ENCODE measurements around the gene NBAS.
"Not testable (repeated sequence)": the region's sequence is repeated elsewhere in the genome, so short reads cannot be mapped to it uniquely, and the experiment has no call there.

Gene NBAS

DNA sequence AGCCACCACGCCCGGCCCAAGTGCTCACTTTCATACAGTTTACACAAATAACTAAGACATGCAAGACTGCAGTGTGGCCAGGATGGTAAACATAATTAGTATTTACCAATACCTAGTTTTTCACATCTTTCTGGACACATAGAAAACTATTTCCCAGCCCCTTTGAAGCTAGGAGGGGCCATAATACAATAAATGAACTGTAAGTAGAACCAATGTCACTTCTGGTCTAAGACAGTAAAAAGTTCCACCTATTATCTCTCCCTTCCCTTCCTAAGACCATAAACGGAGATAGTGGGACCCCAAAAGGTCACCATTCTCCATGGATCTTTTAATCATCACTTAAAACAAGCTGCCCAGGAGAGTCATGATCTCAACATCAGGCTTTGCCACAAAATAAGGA, 51.0 kb downstream of the NBAS start:
- no peak for DNase-seq (ENCODE audit: extremely low read depth, insufficient read length)
- no peaks in the 10 kb centered on the region for H3K27me3 ChIP-seq (replicated peaks; ENCODE audit: control insufficient read depth, insufficient read depth, low read length)
- no peak overlapping the region for H3K4me3 ChIP-seq (replicated peaks; ENCODE audit: low read depth, low read length)

DNA sequence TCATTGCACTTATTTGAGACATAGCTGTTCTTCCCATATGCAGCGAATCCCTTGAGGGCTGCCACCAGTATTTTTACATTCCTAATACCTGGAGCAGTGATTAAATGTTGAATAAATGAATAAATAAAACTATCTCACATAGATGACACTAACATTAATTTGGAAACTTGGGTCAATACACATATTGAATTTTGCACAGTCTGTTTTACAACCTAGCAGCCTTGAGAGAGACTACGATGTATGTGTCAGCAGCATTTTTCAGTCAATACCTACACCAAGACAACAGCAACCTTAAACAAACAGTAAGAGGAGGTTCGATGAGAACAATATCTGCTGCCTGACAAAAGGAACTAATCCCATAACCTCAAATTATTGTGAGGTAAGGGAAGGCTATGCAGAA, 53.4 kb downstream of the NBAS start:
- TF ChIP-seq CTCF (IDR thresholded peaks at IDR 0.05; ENCODE audit: insufficient read depth, low read length, poor library complexity, severe bottlenecking), result no peak
- H3K36me3 ChIP-seq (ENCODE audit: control insufficient read depth, insufficient read depth, low read length), result no peaks in the 10 kb centered on the region
- no peak overlapping the region for H3K4me3 ChIP-seq (replicated peaks; ENCODE audit: low read depth, low read length)
- no peaks in the 10 kb centered on the region for H3K27me3 ChIP-seq (replicated peaks; ENCODE audit: control insufficient read depth, insufficient read depth, low read length)
- DNase-seq (ENCODE audit: extremely low read depth, insufficient read length), result no peak

More for the DNA sequence above, 51.0 kb downstream of the NBAS start:
- no peak for TF ChIP-seq CTCF (IDR thresholded peaks at IDR 0.05; ENCODE audit: insufficient read depth, low read length, poor library complexity, severe bottlenecking)
- no peaks in the 10 kb centered on the region; the same call in 1 of the 2 replicates for H3K36me3 ChIP-seq (ENCODE audit: control insufficient read depth, insufficient read depth, low read length)

DNA sequence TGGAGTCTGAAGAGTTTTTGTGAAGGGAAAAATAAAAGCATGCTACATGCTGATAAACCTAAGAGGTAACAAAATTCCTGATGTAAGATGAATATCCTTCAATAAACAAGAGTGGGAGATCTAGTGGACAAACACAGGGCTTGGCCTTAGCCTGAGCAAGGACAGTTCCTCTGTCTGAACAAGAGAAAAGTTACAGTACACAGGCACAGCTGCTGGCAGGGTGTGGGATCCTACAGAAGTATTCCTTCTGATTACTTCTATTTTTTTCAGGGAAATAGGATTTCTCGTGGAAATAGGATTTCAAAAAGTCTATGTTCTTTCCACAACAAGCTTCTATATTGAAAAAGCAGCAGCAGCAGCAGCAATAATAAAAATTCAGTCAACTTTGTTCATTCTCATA, 54.1 kb downstream of the NBAS start:
- DNase-seq (ENCODE audit: extremely low read depth, insufficient read length), result no peak
- TF ChIP-seq CTCF (IDR thresholded peaks at IDR 0.05; ENCODE audit: insufficient read depth, low read length, poor library complexity, severe bottlenecking), result no peak
- H3K4me3 ChIP-seq (replicated peaks; ENCODE audit: low read depth, low read length), result no peak overlapping the region
- peaks cover 2% of the 10 kb centered on the region; the same call in 1 of the 2 replicates for H3K36me3 ChIP-seq (ENCODE audit: control insufficient read depth, insufficient read depth, low read length)
- H3K27me3 ChIP-seq (replicated peaks; ENCODE audit: control insufficient read depth, insufficient read depth, low read length), result no peaks in the 10 kb centered on the region

GRCh38 chr2:15506229-15506819, 54.8 kb downstream of the NBAS start:
- H3K36me3 ChIP-seq (ENCODE audit: control insufficient read depth, insufficient read depth, low read length), result peaks cover 2% of the 10 kb centered on the region; the same call in 1 of the 2 replicates
- no peak for TF ChIP-seq CTCF (IDR thresholded peaks at IDR 0.05; ENCODE audit: insufficient read depth, low read length, poor library complexity, severe bottlenecking)
- no peak for DNase-seq (ENCODE audit: extremely low read depth, insufficient read length)
- no peaks in the 10 kb centered on the region for H3K27me3 ChIP-seq (replicated peaks; ENCODE audit: control insufficient read depth, insufficient read depth, low read length)
- no peak overlapping the region for H3K4me3 ChIP-seq (replicated peaks; ENCODE audit: low read depth, low read length)

- Histone ChIP-seq H3K4me3 (replicated peaks; ENCODE audit: low read depth, low read length) (no peak overlapping the region), H3K36me3 (ENCODE audit: control insufficient read depth, insufficient read depth, low read length) (peaks cover 2% of the 10 kb centered on the region; the same call in 1 of the 2 replicates), H3K27me3 (replicated peaks; ENCODE audit: control insufficient read depth, insufficient read depth, low read length) (no peaks in the 10 kb centered on the region)
- DNase-seq (ENCODE audit: extremely low read depth, insufficient read length), result no peak
- no peak for TF ChIP-seq CTCF (IDR thresholded peaks at IDR 0.05; ENCODE audit: insufficient read depth, low read length, poor library complexity, severe bottlenecking)
Observed at GRCh38 chr2:15504882-15505663, 56.1 kb downstream of the NBAS start.

GRCh38 chr2:15499251-15499650, 61.9 kb downstream of the NBAS start:
- not testable (repeated sequence) for DNase-seq (ENCODE audit: extremely low read depth, insufficient read length); H3K36me3 ChIP-seq (ENCODE audit: control insufficient read depth, insufficient read depth, low read length); H3K4me3 ChIP-seq (replicated peaks; ENCODE audit: low read depth, low read length); H3K27me3 ChIP-seq (replicated peaks; ENCODE audit: control insufficient read depth, insufficient read depth, low read length)
